ENCODE data around the gene GPN3. TPM values are rescaled to one million over a fixed set of nuclear protein-coding genes. Genes with fewer than 3 reads are reported as not detected.
A peak's percentile ranks its signal among the peaks of the same experiment; 100 is the strongest.
"Not testable (repeated sequence)": the region's sequence is repeated elsewhere in the genome, so short reads cannot be mapped to it uniquely, and the experiment has no call there.

Gene GPN3
- total RNA-seq, 2 experiments from 2014 or later = 2.7 to 2.8 TPM

GRCh38 chr12:110466791-110467190 is 1.3 kb downstream of the GPN3 start:
- peak overlapping the region; percentile 32 for H3K27ac Mint-ChIP-seq
- peaks cover 29% of the 10 kb centered on the region for H3K4me1 ChIP-seq (ENCODE audit: insufficient read depth, low read length)
- ATAC-seq (ENCODE audit: poor library complexity) (no peak), DNase-seq (no peak)
- no peaks in the 10 kb centered on the region for H3K9me3 ChIP-seq (ENCODE audit: control insufficient read depth in 1 of 2, insufficient read depth in 1 of 2, low read length in 2 of 2)
- no peaks in the 10 kb centered on the region for H3K27me3 Mint-ChIP-seq
- no peak for TF ChIP-seq CTCF (IDR thresholded peaks at IDR 0.05)
- peak overlapping the region; percentile 50 for H3K4me3 Mint-ChIP-seq
- no peak overlapping the region for H3K4me3 ChIP-seq (ENCODE audit: low read length)
- H3K4me1 Mint-ChIP-seq (ENCODE audit: low read depth) = peaks cover 38% of the 10 kb centered on the region
- ChIA-PET POLR2A (interaction anchor here (4.4 to 4.9 kb wide), 2 partner anchors 17 to 34 kb away, joined by 115 to 117 read pairs; partner anchors contain the start of genes ARPC3, RAD9B and VPS29), CTCF (interaction anchor here (5.4 to 7.4 kb wide), 2 partner anchors 16 to 134 kb away, joined by 49 to 98 read pairs; partner anchors contain the start of gene ARPC3)
- intact Hi-C loops (cut with DNase I, micrococcal nuclease) = loop anchor here in 1 of 2 experiments (1.0 kb wide), 1 partner anchor 15 kb away; no protein-coding TSS in a partner anchor
- H3K27ac ChIP-seq (ENCODE audit: low read depth in 1 of 2, low read length in 2 of 2) = no peak overlapping the region
- peaks cover 30% of the 10 kb centered on the region for H3K36me3 Mint-ChIP-seq (ENCODE audit: low read depth)
- H3K27me3 ChIP-seq (ENCODE audit: control insufficient read depth in 1 of 2, insufficient read depth in 2 of 2, low read length in 2 of 2) = no peaks in the 10 kb centered on the region
- H3K9me3 Mint-ChIP-seq = no peaks in the 10 kb centered on the region
- H3K36me3 ChIP-seq (ENCODE audit: insufficient read depth, low read length) = peaks cover 19% of the 10 kb centered on the region

- H3K27me3 ChIP-seq (ENCODE audit: control insufficient read depth in 1 of 2, insufficient read depth in 2 of 2, low read length in 2 of 2); H3K27me3 Mint-ChIP-seq; H3K9me3 ChIP-seq (ENCODE audit: control insufficient read depth in 1 of 2, insufficient read depth in 1 of 2, low read length in 2 of 2); ATAC-seq (ENCODE audit: poor library complexity); H3K4me3 Mint-ChIP-seq; H3K9me3 Mint-ChIP-seq; DNase-seq; H3K27ac Mint-ChIP-seq; H3K4me3 ChIP-seq (ENCODE audit: low read length); H3K27ac ChIP-seq (ENCODE audit: low read depth in 1 of 2, low read length in 2 of 2): not testable (repeated sequence)
- ChIA-PET POLR2A (interaction anchor here (4.4 to 4.9 kb wide), 2 partner anchors 16 to 35 kb away, joined by 115 to 117 read pairs; partner anchors contain the start of genes ARPC3, RAD9B and VPS29), CTCF (interaction anchor here (5.4 to 7.4 kb wide), 2 partner anchors 15 to 135 kb away, joined by 49 to 98 read pairs; partner anchors contain the start of gene ARPC3)
- peaks cover 29% of the 10 kb centered on the region for H3K4me1 ChIP-seq (ENCODE audit: insufficient read depth, low read length)
- intact Hi-C loops (cut with DNase I, micrococcal nuclease) = loop anchor here in 1 of 2 experiments (1.0 kb wide), 1 partner anchor 14 kb away; no protein-coding TSS in a partner anchor
- H3K36me3 ChIP-seq (ENCODE audit: insufficient read depth, low read length) = peaks cover 21% of the 10 kb centered on the region
- peaks cover 40% of the 10 kb centered on the region for H3K36me3 Mint-ChIP-seq (ENCODE audit: low read depth)
- peaks cover 37% of the 10 kb centered on the region for H3K4me1 Mint-ChIP-seq (ENCODE audit: low read depth)
Measured at GRCh38 chr12:110465765-110466164, 2.3 kb downstream of the GPN3 start.

GRCh38 chr12:110465024-110465423 is 3.0 kb downstream of the GPN3 start:
- H3K27ac ChIP-seq (ENCODE audit: low read depth in 1 of 2, low read length in 2 of 2) = no peak overlapping the region
- intact Hi-C loops (cut with DNase I, micrococcal nuclease) = no loop called here
- no peak for DNase-seq
- Mint-ChIP-seq H3K4me3 (no peak overlapping the region), H3K4me1 (ENCODE audit: low read depth) (peaks cover 37% of the 10 kb centered on the region), H3K27me3 (no peaks in the 10 kb centered on the region), H3K27ac (no peak overlapping the region), H3K36me3 (ENCODE audit: low read depth) (peaks cover 45% of the 10 kb centered on the region), H3K9me3 (no peaks in the 10 kb centered on the region)
- no peak for TF ChIP-seq CTCF (IDR thresholded peaks at IDR 0.05)
- ChIA-PET CTCF (interaction anchor here (5.4 to 7.4 kb wide), 2 partner anchors 14 to 136 kb away, joined by 49 to 98 read pairs; partner anchors contain the start of gene ARPC3), POLR2A (interaction anchor here (2.1 kb wide), 1 partner anchor 15 kb away, joined by 5 read pairs; the partner anchor contains the start of gene ARPC3)
- ATAC-seq (ENCODE audit: poor library complexity) = no peak
- peaks cover 27% of the 10 kb centered on the region for H3K36me3 ChIP-seq (ENCODE audit: insufficient read depth, low read length)
- H3K4me3 ChIP-seq (ENCODE audit: low read length) = no peak overlapping the region
- H3K4me1 ChIP-seq (ENCODE audit: insufficient read depth, low read length) = peaks cover 28% of the 10 kb centered on the region
- H3K27me3 ChIP-seq (ENCODE audit: control insufficient read depth in 1 of 2, insufficient read depth in 2 of 2, low read length in 2 of 2) = no peaks in the 10 kb centered on the region
- no peaks in the 10 kb centered on the region for H3K9me3 ChIP-seq (ENCODE audit: control insufficient read depth in 1 of 2, insufficient read depth in 1 of 2, low read length in 2 of 2)

- ATAC-seq (ENCODE audit: poor library complexity); H3K27me3 Mint-ChIP-seq; DNase-seq; intact Hi-C loops (cut with DNase I, micrococcal nuclease); H3K27me3 ChIP-seq (ENCODE audit: control insufficient read depth in 1 of 2, insufficient read depth in 2 of 2, low read length in 2 of 2); H3K9me3 ChIP-seq (ENCODE audit: control insufficient read depth in 1 of 2, insufficient read depth in 1 of 2, low read length in 2 of 2); H3K27ac ChIP-seq (ENCODE audit: low read depth in 1 of 2, low read length in 2 of 2); POLR2A ChIA-PET; H3K27ac Mint-ChIP-seq; H3K4me1 ChIP-seq (ENCODE audit: insufficient read depth, low read length); H3K9me3 Mint-ChIP-seq; H3K4me3 Mint-ChIP-seq; H3K4me3 ChIP-seq (ENCODE audit: low read length): not testable (repeated sequence)
- H3K36me3 Mint-ChIP-seq (ENCODE audit: low read depth) = peaks cover 61% of the 10 kb centered on the region
- H3K36me3 ChIP-seq (ENCODE audit: insufficient read depth, low read length) = peaks cover 46% of the 10 kb centered on the region
- peaks cover 14% of the 10 kb centered on the region for H3K4me1 Mint-ChIP-seq (ENCODE audit: low read depth)
- CTCF ChIA-PET = interaction anchor here (2.4 kb wide), 1 partner anchor 11 kb away, joined by 7 read pairs; the partner anchor contains the start of gene ARPC3
Measured at GRCh38 chr12:110461189-110461588, 6.9 kb downstream of the GPN3 start.
